Mesenchymal stem cell (in vitro differentiated cells and primary cell): ENCODE data around the gene CLSTN1.

Source experiments
- DNase-seq: peaks from one replicate; pipeline ENCODE4 v3.0.0-alpha.2; 2013
- H2AFZ ChIP-seq: one replicate; pipeline ENCODE4 v1.6.1; 2013; ENCODE audit warnings: low read depth, mild to moderate bottlenecking, control low read depth, inconsistent platforms, low read length, moderate library complexity
- H2AK5ac ChIP-seq: 2 replicates; pipeline ENCODE4 v1.6.1; 2013; ENCODE audit warnings: low read length, moderate library complexity, mild to moderate bottlenecking, inconsistent platforms; ENCODE audit not compliant: severe bottlenecking
- H2BK120ac ChIP-seq: one replicate; pipeline ENCODE4 v1.6.1; 2013; ENCODE audit warnings: low read depth, mild to moderate bottlenecking, inconsistent platforms, low read length, moderate library complexity
- H2BK12ac ChIP-seq, 2 experiments: one replicate each; pipeline ENCODE4 v1.6.1; 2013; ENCODE audit warnings: inconsistent platforms in 2 of 2, low read length in 2 of 2, mild to moderate bottlenecking in 2 of 2, moderate library complexity in 2 of 2, control low read depth in 1 of 2
- H2BK15ac ChIP-seq: one replicate; pipeline ENCODE4 v1.6.1; 2013; ENCODE audit warnings: mild to moderate bottlenecking, low read depth, inconsistent platforms; ENCODE audit not compliant: poor library complexity, severe bottlenecking
- H2BK5ac ChIP-seq: 2 replicates; pipeline ENCODE4 v1.6.1; 2013; ENCODE audit warnings: low read depth, mild to moderate bottlenecking, low read length, control low read depth, inconsistent platforms; ENCODE audit not compliant: poor library complexity, severe bottlenecking
- H3K14ac ChIP-seq, 2 experiments: one replicate each; pipeline ENCODE4 v1.6.1; 2013; ENCODE audit warnings: inconsistent platforms in 2 of 2, low read length in 2 of 2, control low read depth in 1 of 2, mild to moderate bottlenecking in 1 of 2, moderate library complexity in 1 of 2
- H3K18ac ChIP-seq, 2 experiments: one replicate each; pipeline ENCODE4 v1.6.1; 2013; ENCODE audit warnings: inconsistent platforms in 2 of 2, low read length in 2 of 2, control low read depth in 1 of 2, low read depth in 1 of 2, mild to moderate bottlenecking in 1 of 2
- H3K23ac ChIP-seq, 2 experiments: one replicate each; pipeline ENCODE4 v1.6.1; 2013; ENCODE audit warnings: inconsistent platforms in 2 of 2, low read length in 2 of 2, mild to moderate bottlenecking in 2 of 2, moderate library complexity in 2 of 2, control low read depth in 1 of 2
- H3K27ac ChIP-seq: 2 replicates; pipeline ENCODE4 v1.5.1; 2013; ENCODE audit warnings: mild to moderate bottlenecking, moderate library complexity, low read length, control low read depth, inconsistent platforms; ENCODE audit not compliant: poor library complexity, severe bottlenecking
- H3K27me3 ChIP-seq, 2 experiments: 2 replicates each; pipeline versions ENCODE4 v1.6.1 to v1.7.0; 2013; ENCODE audit warnings: low read length in 2 of 2, mild to moderate bottlenecking in 2 of 2, moderate library complexity in 2 of 2, control low read depth in 1 of 2, inconsistent platforms in 1 of 2; ENCODE audit not compliant: control insufficient read depth in 1 of 2, insufficient read depth in 1 of 2
- H3K36me3 ChIP-seq, 2 experiments: 2 replicates each; pipeline versions ENCODE4 v1.6.1 to v1.7.0; 2013; ENCODE audit warnings: low read length in 2 of 2, control low read depth in 1 of 2, inconsistent platforms in 1 of 2, low read depth in 1 of 2, mild to moderate bottlenecking in 1 of 2; ENCODE audit not compliant: insufficient read depth in 2 of 2, control insufficient read depth in 1 of 2
- H3K4ac ChIP-seq, 2 experiments: one replicate each; pipeline ENCODE4 v1.6.1; 2013; ENCODE audit warnings: inconsistent platforms in 2 of 2, low read length in 2 of 2, mild to moderate bottlenecking in 2 of 2, moderate library complexity in 2 of 2, control low read depth in 1 of 2, low read depth in 1 of 2
- H3K4me1 ChIP-seq: 2 replicates; pipeline ENCODE4 v1.6.1; 2013; ENCODE audit warnings: low read depth, low read length, control low read depth; ENCODE audit not compliant: control insufficient read depth, insufficient read depth
- H3K4me2 ChIP-seq: 2 replicates; pipeline ENCODE4 v1.6.1; 2013; ENCODE audit warnings: low read length, mild to moderate bottlenecking, inconsistent platforms; ENCODE audit not compliant: poor library complexity, severe bottlenecking
- H3K4me3 ChIP-seq, 2 experiments: 2 replicates each; pipeline versions ENCODE4 v1.5.1 to v1.7.0; 2013; ENCODE audit warnings: low read length in 2 of 2, mild to moderate bottlenecking in 2 of 2, control low read depth in 1 of 2, low read depth in 1 of 2; ENCODE audit not compliant: insufficient read depth in 1 of 2
- H3K79me1 ChIP-seq: replicated peaks from 2 replicates; pipeline ENCODE4 v1.6.1; 2013; ENCODE audit warnings: mild to moderate bottlenecking, control low read depth, low read length, inconsistent platforms; ENCODE audit not compliant: poor library complexity, severe bottlenecking
- H3K9ac ChIP-seq: 2 replicates; pipeline ENCODE4 v1.7.0; 2013; ENCODE audit warnings: mild to moderate bottlenecking, low read length, moderate library complexity
- H3K9me3 ChIP-seq: 2 replicates; pipeline ENCODE4 v1.7.0; 2013; ENCODE audit warnings: mild to moderate bottlenecking, low read length; ENCODE audit not compliant: control insufficient read depth
- H4K8ac ChIP-seq: one replicate; pipeline ENCODE4 v1.6.1; 2013; ENCODE audit warnings: inconsistent platforms, mild to moderate bottlenecking, low read length, moderate library complexity
- H4K91ac ChIP-seq: one replicate; pipeline ENCODE4 v1.6.1; 2013; ENCODE audit warnings: mild to moderate bottlenecking, low read length, inconsistent platforms
- WGBS: methylation state at CpG from one replicate; pipeline ENCODE4 v1.1.7; 2013; ENCODE audit warnings: mixed read lengths; 5-methylcytosine and 5-hydroxymethylcytosine counted together

The CLSTN1 gene

DNA sequence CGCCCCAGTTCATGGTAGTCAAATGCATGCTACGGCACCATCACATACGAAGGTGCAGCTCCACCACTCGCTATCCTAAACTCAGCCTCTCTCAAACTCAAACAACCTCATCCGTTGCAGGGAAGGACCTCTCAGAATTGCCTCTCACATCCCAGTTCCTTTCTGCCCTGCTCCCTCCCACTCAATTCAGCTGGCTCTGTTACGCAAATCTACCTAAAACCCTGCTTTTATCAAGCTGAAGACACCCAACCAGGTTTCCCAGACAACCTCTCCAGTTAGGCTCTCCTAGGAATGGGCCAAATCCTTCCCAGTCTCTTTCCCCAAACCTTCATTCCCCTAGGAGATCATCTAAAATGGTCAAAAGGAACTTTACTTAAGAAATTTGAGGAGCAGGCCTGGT lies 62.9 kb downstream of the CLSTN1 start:
- Histone ChIP-seq H2AFZ (no peak overlapping the region), H2BK5ac (no peak overlapping the region), H3K23ac (no peak overlapping the region), H3K27me3 (no peaks in the 10 kb centered on the region), H2AK5ac (no peak overlapping the region), H2BK12ac (peak overlapping the region in 1 of 2 experiments; percentile 6), H3K18ac (no peak overlapping the region), H4K8ac (no peak overlapping the region), H3K9ac (no peak overlapping the region), H3K79me1 (peaks cover 31% of the 10 kb centered on the region), H3K36me3 (peaks cover 6 to 9% of the 10 kb centered on the region in 2 experiments), H3K4ac (no peak overlapping the region), H3K9me3 (no peaks in the 10 kb centered on the region), H3K14ac (no peak overlapping the region), H3K27ac (no peak overlapping the region), H2BK120ac (no peak overlapping the region), H3K4me3 (no peak overlapping the region), H3K4me2 (no peak overlapping the region), H2BK15ac (no peak overlapping the region), H4K91ac (no peak overlapping the region), H3K4me1 (peaks cover 6% of the 10 kb centered on the region)
- WGBS: 88% methylated on average over 6 of the region's 6 CpGs
- DNase-seq: no peak

DNA sequence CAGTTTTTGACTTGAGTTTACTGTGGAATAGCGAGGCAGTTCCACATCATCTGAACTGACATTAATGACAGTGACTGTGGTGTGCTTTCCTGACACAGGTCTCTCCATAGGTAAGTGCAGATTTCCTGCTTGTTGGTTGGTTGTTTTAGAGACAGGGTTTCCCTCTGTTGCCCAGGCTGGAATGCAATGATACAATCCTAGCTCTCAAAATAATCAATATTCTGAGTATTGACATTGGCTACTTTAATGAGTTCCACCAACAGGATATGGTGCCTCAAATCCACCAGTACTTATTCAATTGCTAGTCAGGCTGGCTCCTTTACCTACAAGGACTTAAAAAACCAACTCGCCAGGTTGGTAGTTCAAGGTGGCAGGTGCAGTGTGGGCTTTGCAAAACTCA lies 63.8 kb downstream of the CLSTN1 start:
- Histone ChIP-seq H3K27ac (no peak overlapping the region), H4K91ac (no peak overlapping the region), H3K23ac (no peak overlapping the region), H3K4me2 (no peak overlapping the region), H2BK5ac (no peak overlapping the region), H3K9me3 (no peaks in the 10 kb centered on the region), H3K4me3 (no peak overlapping the region), H3K18ac (no peak overlapping the region), H3K4ac (no peak overlapping the region), H3K79me1 (peaks cover 35% of the 10 kb centered on the region), H3K4me1 (peaks cover 2% of the 10 kb centered on the region), H4K8ac (no peak overlapping the region), H2AK5ac (no peak overlapping the region), H3K27me3 (no peaks in the 10 kb centered on the region), H2BK15ac (no peak overlapping the region), H3K14ac (no peak overlapping the region), H3K9ac (no peak overlapping the region), H2BK120ac (no peak overlapping the region), H3K36me3 (peaks cover 9% of the 10 kb centered on the region in 2 experiments), H2BK12ac (no peak overlapping the region), H2AFZ (no peak overlapping the region)
- DNase-seq: no peak
- WGBS: 96% methylated on average over 2 of the region's 2 CpGs

DNA sequence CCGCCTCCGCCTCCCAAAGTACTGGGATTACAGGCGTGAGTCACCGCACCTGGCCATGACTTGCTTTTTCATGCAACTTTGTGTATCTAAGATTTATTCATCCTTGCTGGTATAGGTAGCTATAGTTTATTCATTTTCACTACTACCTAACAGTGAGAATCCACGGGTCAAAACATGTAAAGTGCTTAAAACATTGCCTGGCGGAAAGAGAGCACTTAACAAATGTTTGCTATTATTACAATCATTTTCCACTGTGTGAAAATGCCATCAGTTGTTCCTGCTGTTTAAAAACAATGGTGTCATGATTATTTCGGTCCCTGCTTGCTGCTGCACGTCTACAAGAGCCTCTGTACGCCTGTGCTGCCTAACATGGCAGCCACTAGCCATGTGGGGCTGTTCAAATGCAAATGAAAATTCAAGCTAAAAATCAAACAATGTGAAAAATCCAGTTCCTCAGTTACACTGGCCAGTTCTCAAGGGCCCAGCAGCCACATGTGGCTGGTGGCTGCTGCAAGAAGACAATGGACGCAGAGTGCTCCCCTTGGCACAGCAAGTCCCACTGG lies 65.1 kb downstream of the CLSTN1 start:
- H2AFZ ChIP-seq: no peak overlapping the region
- no peak overlapping the region for H3K23ac ChIP-seq
- H3K4me3 ChIP-seq: no peak overlapping the region
- H3K4ac ChIP-seq: no peak overlapping the region
- H2AK5ac ChIP-seq: no peak overlapping the region
- H3K27ac ChIP-seq: no peak overlapping the region
- DNase-seq: no peak
- peaks cover 12 to 14% of the 10 kb centered on the region in 2 experiments for H3K36me3 ChIP-seq
- no peak overlapping the region for H2BK12ac ChIP-seq
- no peak overlapping the region for H3K9ac ChIP-seq
- no peak overlapping the region for H3K14ac ChIP-seq
- H3K4me1 ChIP-seq: peaks cover 2% of the 10 kb centered on the region
- no peak overlapping the region for H4K91ac ChIP-seq
- no peak overlapping the region for H4K8ac ChIP-seq
- no peak overlapping the region for H3K4me2 ChIP-seq
- WGBS: 96% methylated on average over 10 of the region's 10 CpGs
- no peak overlapping the region for H2BK120ac ChIP-seq
- H3K27me3 ChIP-seq: no peaks in the 10 kb centered on the region
- no peak overlapping the region for H2BK15ac ChIP-seq
- H3K18ac ChIP-seq: no peak overlapping the region
- H3K79me1 ChIP-seq: peaks cover 31% of the 10 kb centered on the region
- no peaks in the 10 kb centered on the region for H3K9me3 ChIP-seq
- H2BK5ac ChIP-seq: no peak overlapping the region

DNA sequence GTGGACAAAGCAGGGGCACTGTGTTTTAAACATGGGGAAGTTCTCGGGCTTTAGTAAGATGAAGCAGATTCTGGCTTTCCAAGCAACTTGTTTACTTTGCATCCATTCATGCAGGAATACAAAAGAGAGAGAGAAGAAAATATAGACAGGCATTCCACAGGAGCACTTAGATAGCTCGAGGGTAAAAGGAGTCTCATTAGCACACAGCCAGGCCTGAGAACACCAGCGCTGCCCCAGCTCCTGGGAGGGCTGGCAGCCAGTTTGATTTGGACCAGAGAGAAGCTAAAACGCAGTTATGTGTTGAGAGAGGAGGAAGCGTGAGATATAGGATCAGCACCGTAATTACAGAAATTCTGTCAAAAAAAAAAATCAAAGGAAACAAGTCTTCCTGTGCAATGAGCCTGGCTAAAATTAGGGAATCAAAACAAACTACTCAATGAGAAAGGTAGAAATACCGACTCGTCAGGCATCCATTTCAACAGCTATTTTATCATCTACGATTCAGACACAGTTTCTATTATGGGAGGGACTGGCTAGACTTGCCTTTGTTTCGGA lies 68.2 kb downstream of the CLSTN1 start:
- 89% methylated on average over 7 of the region's 10 CpGs for WGBS
- no peak overlapping the region for H2AFZ ChIP-seq
- H4K91ac ChIP-seq: no peak overlapping the region
- H3K9ac ChIP-seq: no peak overlapping the region
- H3K4ac ChIP-seq: no peak overlapping the region
- peaks cover 11 to 17% of the 10 kb centered on the region in 2 experiments for H3K36me3 ChIP-seq
- H3K79me1 ChIP-seq: peaks cover 22% of the 10 kb centered on the region
- no peak overlapping the region for H3K27ac ChIP-seq
- no peak overlapping the region for H3K14ac ChIP-seq
- H3K4me1 ChIP-seq: peaks cover 6% of the 10 kb centered on the region
- H3K4me2 ChIP-seq: no peak overlapping the region
- H3K9me3 ChIP-seq: no peaks in the 10 kb centered on the region
- H3K4me3 ChIP-seq: no peak overlapping the region
- H2AK5ac ChIP-seq: no peak overlapping the region
- no peak overlapping the region for H2BK5ac ChIP-seq
- no peak overlapping the region for H2BK120ac ChIP-seq
- no peak for DNase-seq
- no peaks in the 10 kb centered on the region for H3K27me3 ChIP-seq
- H3K18ac ChIP-seq: no peak overlapping the region
- no peak overlapping the region for H4K8ac ChIP-seq
- no peak overlapping the region for H2BK15ac ChIP-seq
- H2BK12ac ChIP-seq: no peak overlapping the region
- H3K23ac ChIP-seq: no peak overlapping the region
